ES-I3 (cell line): Measurements from ENCODE around the gene ANKRD40CL.
"Not testable (repeated sequence)": the region's sequence is repeated elsewhere in the genome, so short reads cannot be mapped to it uniquely, and the experiment has no call there.

Experiments
- H3K36me3 ChIP-seq: 2 replicates; pipeline ENCODE4 v1.6.1; 2013; ENCODE audit warnings: mild to moderate bottlenecking, low read length, control low read depth, moderate library complexity; ENCODE audit not compliant: insufficient read depth
- H3K4me1 ChIP-seq: 2 replicates; pipeline ENCODE4 v1.6.1; 2013; ENCODE audit warnings: mild to moderate bottlenecking, control low read depth, low read length; ENCODE audit not compliant: insufficient read depth
- H3K9ac ChIP-seq: 2 replicates; pipeline ENCODE4 v1.6.1; 2013; ENCODE audit warnings: low read depth, mild to moderate bottlenecking, low read length, moderate library complexity
- H3K9me3 ChIP-seq: 2 replicates; pipeline ENCODE4 v1.6.1; 2013; ENCODE audit warnings: mild to moderate bottlenecking, low read length, moderate library complexity; ENCODE audit not compliant: control insufficient read depth, insufficient read depth

ANKRD40CL gene, protein sequence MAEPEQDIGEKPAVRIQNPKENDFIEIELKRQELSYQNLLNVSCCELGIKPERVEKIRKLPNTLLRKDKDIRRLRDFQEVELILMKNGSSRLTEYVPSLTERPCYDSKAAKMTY

DNA sequence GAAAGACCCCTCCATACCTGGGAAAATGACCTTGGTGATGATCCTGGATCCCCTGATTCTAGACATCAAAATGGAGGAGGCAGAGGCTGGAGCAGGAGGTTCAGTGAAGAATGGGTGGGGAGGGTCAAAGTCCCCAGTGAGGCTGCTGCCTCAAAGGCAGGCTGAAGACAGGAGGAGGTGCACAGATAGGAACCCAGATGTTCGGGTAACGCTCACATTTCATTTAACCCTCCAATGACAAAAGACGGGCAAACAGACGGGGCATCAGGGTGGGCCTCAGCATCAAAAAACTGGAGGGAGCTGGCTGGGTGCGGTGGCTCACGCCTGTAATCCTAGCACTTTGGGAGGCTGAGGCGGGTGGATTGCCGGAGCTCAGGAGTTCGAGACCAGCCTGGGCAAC lies at the start of gene ANKRD40CL:
ANKRD40CL (minus strand) TSS at position 73 of the 400 bp plus-strand sequence. CDS start 605 bp downstream, outside the sequence.
- Histone ChIP-seq H3K4me1 (peaks cover 17% of the 10 kb centered on the region), H3K9ac (no peak within 1 kb of the TSS), H3K36me3 (no peaks in the 10 kb centered on the region), H3K9me3 (no peaks in the 10 kb centered on the region)

DNA sequence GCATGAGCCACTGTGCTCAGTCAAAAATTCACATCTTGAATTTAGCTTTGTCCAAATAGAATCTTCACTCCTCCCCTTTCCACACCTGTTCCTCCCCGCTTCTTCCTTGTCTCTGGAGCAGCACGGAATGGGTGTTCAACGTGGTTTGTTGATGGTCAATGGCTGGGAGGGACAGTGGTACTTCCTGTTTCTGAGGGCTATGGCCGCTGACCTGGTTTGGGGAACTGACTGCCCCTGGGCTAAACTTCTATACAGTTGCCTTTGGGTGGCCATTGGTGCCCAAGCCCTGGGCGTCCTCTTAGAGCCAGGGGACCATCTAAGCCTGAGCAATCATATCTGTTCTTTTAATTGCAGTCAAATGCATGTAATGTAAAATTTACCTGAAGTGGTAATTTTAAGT lies 49.0 kb upstream of the ANKRD40CL start:
- no peaks in the 10 kb centered on the region for H3K9me3 ChIP-seq
- no peaks in the 10 kb centered on the region for H3K36me3 ChIP-seq
- H3K9ac ChIP-seq, result no peak overlapping the region

DNA sequence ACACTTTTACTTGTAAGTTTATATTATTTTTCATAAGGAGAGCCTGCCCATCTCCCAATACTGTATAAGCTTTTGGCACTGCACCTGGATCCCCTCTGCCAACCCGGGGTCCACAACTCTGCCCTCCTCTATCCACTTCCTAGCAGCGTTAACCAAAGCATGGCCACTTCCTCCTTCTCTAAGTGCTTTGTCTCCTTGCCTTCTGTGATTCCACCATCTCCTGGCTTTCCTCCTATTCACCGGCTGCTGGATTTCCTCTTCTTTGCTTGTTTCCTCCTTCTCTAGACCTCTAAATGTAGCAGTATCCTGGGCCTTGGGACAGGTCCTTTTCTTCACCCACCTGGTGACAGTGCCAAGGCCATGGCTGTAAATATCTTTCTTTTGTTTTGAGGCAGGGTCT lies 48.1 kb upstream of the ANKRD40CL start:
- Histone ChIP-seq H3K36me3 (no peaks in the 10 kb centered on the region), H3K9ac (no peak overlapping the region), H3K4me1 (peaks cover 11% of the 10 kb centered on the region), H3K9me3 (no peaks in the 10 kb centered on the region)

More for the DNA sequence above, 49.0 kb upstream of the ANKRD40CL start:
- peaks cover 11% of the 10 kb centered on the region for H3K4me1 ChIP-seq

DNA sequence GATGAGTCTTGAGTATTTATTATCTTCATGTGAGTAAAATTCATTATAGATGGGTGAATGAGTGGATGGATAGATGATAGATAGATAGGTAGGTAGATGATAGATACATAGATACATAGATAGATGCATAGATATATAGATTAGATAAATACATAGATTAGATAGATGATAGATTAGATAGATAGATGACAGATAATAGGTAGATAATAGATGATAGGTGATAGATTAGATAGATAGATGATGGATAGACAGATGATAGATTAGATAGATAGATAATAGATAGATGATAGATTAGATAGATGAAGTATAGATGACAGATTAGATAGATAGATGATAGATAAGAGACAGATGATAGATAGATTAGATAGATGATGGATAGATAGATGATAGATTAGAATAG lies 46.3 kb upstream of the ANKRD40CL start:
- Histone ChIP-seq H3K9me3 (no peaks in the 10 kb centered on the region), H3K9ac (no peak overlapping the region), H3K36me3 (no peaks in the 10 kb centered on the region), H3K4me1 (peaks cover 11% of the 10 kb centered on the region)

DNA sequence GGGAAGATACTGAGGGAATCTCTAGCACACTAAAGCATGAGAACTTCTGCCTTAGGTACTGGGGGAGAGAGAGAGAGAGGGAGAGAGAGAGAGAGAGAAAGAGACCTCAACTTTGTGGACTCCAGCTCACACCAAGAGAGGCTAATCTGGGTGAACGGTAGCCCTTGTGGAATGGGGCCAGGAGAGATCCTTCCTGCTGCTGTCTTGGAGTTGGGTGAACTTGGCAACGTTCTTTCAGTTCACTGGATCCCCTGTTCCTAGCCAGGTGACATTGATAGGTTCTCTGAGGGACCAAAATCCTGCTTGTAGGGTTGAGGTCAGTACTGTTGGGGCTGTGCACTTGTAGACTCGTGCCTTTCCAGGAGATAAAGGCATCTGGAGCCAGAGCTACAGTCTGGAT lies 41.6 kb upstream of the ANKRD40CL start:
- H3K36me3 ChIP-seq, result no peaks in the 10 kb centered on the region
- no peaks in the 10 kb centered on the region for H3K9me3 ChIP-seq
- no peak overlapping the region for H3K9ac ChIP-seq
- no peaks in the 10 kb centered on the region for H3K4me1 ChIP-seq

DNA sequence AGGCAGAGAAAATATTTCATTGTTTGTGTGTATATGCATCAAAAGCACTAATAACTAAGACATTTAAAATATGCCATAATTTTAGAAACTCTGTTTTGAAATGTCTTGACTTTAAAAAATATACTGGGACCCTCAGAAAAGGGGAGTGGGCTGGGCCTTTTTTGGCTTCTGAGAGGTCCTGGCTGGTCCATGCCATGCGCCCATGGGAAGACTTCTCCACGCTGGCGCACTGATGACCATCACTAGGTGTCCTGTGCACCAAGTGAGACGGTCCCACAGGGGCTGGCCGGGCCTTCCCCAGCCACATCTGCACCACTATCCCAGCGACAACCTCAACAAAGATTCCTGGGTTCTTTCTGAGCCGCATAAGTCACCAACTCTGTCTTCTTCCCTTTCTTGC lies 41.1 kb upstream of the ANKRD40CL start:
- Histone ChIP-seq H3K9ac (no peak overlapping the region), H3K36me3 (no peaks in the 10 kb centered on the region), H3K4me1 (no peaks in the 10 kb centered on the region; the same call in 1 of the 2 replicates), H3K9me3 (no peaks in the 10 kb centered on the region)

DNA sequence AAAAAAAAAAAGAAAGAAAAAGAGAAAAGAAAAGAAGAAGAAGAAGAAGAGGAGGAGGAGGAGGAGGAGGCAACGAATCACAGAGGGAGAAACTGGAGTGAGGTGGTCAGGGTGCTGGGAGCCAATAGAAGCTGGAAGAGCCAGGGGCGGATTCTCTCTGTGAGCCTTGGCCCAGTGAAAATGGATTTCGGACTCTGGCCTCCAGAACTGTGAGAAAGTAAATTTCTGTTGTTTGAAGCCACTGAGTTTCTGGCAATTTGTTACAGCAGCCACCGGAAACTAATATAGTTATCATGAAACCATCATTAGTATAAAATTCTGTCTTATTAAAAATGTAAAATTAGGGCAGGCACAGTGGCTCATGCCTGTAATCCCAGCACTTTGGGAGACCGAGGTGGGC lies 40.4 kb upstream of the ANKRD40CL start:
- no peaks in the 10 kb centered on the region; the same call in 1 of the 2 replicates for H3K4me1 ChIP-seq
- H3K36me3 ChIP-seq, result no peaks in the 10 kb centered on the region
- no peak overlapping the region for H3K9ac ChIP-seq
- H3K9me3 ChIP-seq, result no peaks in the 10 kb centered on the region

DNA sequence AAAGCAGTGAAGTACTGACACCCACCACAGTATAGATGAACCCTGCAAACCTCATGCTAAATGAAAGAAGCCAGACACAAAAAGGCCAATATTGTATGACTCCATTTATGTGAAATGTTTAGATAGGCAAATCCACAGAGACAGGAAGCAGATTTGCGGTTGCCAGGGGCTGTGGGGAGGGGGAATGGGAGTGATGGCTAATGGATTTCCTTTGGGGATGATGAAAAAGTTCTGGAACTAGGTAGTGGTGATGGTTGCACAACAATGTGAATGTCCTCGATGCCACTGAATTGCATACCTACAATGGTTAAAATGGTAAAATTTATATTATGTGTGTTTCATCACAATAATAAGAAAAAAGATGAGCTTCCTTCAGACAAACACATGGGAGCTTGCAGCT lies 39.7 kb upstream of the ANKRD40CL start:
- no peaks in the 10 kb centered on the region; the same call in 1 of the 2 replicates for H3K4me1 ChIP-seq
- no peak overlapping the region for H3K9ac ChIP-seq
- no peaks in the 10 kb centered on the region for H3K36me3 ChIP-seq
- H3K9me3 ChIP-seq, result no peaks in the 10 kb centered on the region

DNA sequence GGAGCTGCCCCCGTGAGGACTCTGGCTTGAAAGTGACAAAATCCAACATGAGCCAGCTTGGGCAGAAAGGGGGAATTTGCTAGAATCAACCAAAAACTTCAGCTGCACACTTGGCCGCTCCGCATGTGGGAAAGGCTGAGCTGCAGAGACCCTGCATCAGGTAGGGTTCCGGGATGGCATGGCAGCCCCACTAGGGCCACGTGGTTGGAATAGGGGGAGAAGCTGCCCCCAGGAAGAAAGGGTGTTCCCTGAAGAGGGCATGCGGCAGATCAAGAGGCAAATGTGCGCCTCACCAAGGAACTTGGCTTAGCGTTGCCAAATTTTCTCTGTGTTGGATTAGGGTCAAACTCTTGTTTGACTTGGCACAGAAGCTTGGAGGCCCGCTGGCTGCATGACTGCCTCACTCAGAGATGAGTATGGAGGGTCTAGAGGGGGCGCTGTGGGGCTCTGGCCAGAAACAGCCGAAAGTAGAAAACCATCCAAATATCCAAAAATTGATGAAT lies 38.9 kb upstream of the ANKRD40CL start:
- Histone ChIP-seq H3K9ac (no peak overlapping the region), H3K9me3 (no peaks in the 10 kb centered on the region), H3K4me1 (no peaks in the 10 kb centered on the region; the same call in 1 of the 2 replicates), H3K36me3 (no peaks in the 10 kb centered on the region)

DNA sequence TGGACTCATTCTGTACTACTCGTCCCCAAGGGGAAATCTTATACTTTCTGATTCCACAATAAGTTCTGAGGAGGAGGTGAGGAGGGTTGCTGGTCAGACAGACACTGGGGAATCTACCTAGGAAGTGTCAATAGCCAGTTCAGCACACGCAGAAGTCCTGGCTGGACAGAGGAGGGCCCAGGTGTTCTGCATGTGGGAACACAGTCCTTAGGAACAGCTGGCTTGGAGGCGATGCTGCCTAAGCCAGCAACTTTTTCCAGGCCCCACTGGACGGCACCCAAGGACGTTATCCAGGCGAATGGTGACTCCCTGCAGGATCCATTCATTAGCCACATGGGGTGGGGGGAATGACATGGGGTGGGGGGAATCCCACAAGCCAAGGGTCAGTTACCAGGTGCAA lies 38.2 kb upstream of the ANKRD40CL start:
- H3K9me3 ChIP-seq, result no peaks in the 10 kb centered on the region
- no peaks in the 10 kb centered on the region; the same call in 1 of the 2 replicates for H3K4me1 ChIP-seq
- no peak overlapping the region for H3K9ac ChIP-seq
- H3K36me3 ChIP-seq, result no peaks in the 10 kb centered on the region

DNA sequence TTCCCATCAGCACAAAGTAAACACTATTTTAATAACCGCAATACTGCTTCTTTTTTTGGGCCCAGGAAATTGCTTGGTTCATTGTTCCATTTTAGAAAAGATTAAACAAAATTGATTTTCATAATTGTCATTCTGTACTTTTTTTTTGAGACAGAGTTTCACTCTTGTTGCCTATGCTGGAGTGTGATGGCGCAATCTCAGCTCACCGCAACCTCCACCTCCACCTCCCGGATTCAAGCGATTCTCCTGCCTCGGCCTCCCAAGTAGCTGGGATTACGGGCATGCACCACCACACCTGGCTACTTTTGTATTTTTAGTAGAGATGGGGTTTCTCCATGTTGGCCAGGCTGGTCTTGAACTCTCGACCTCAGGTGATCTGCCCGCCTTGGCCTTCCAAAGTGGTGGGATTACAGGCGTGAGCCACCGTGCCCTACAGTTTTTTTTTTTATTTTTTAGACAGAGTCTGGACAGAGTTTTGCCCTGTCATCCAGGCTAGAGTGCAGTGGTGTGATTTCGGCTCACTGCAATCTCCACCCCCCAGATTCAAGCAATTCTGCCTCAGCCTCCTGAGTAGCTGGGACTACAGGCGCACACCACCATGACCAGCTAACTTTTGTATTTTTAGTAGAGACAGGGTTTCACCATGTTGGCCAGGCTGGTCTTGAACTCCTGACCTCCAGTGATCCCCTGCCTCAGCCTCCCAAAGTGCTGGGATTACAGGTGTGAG lies 37.6 kb upstream of the ANKRD40CL start:
- not testable (repeated sequence) for H3K9me3 ChIP-seq, H3K9ac ChIP-seq, H3K36me3 ChIP-seq, H3K4me1 ChIP-seq

DNA sequence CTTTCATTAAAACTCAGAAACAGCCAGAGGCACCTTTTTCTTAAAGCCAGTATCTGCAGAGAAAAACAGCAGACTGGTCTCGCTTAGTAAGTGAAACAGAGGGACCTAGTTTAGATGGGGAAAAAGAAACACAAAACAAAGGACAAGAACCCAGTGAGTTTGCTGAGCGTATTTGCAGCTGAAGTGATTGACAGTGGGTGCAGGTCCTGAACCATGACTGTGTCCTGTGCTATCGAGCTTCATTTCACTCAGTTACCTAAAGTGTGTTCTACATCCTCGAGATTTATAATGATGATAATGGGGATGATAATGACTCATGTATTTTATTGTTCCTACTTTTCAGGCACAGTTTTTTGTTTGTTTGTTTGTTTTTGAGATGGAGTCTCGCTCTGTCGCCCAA lies 36.4 kb upstream of the ANKRD40CL start:
- Histone ChIP-seq H3K9me3 (no peaks in the 10 kb centered on the region), H3K4me1 (peaks cover 3% of the 10 kb centered on the region; the same call in 1 of the 2 replicates), H3K36me3 (no peaks in the 10 kb centered on the region), H3K9ac (no peak overlapping the region)

DNA sequence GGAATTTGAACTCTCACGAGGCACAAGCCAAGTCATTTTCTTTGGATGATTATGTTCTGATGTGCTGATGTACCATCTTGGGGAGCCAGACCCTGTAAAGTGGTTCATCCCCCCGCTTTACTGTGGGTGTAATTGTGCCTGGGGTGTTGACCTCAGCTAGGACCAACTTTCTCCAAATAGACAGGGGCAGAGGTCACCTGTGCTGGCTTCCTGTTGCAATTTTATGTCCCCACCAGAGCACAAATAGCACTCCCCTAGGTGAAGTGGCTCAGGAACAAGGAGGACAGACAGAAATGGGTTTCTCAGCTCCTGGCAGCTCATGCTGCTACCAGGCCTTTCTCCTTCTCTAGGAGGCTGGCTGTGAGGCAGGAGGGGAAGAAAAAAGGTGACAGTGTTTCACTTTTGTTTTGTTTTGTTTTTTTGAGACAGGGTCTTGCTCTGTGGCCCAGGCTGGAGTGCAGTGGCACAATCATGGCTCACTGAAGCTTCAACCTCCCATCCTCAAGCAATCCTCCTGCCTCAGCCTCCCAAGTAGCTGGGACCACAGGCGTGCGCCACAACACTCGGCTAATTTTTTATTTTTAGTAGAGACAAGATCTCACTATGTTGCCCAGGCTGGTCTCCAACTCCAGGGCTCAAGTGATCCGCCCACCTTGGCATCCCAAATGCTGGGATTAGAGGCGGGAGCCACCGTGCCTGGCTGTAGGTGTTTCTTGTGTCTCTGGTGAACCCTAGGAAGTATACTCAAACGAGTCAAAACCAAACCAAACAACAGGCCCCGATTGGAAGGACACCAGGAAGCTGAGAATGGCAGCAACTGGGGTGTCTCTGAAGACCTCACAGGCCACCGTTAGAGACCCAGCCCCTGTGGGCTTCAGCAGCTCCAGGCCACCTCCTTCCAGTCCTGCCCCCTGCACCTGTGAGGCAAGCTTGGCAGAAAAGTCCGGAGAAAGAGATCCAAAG lies 35.6 kb upstream of the ANKRD40CL start:
- Histone ChIP-seq H3K9me3 (no peaks in the 10 kb centered on the region), H3K36me3 (no peaks in the 10 kb centered on the region), H3K9ac (no peak overlapping the region), H3K4me1 (peaks cover 8% of the 10 kb centered on the region; the same call in 1 of the 2 replicates)

DNA sequence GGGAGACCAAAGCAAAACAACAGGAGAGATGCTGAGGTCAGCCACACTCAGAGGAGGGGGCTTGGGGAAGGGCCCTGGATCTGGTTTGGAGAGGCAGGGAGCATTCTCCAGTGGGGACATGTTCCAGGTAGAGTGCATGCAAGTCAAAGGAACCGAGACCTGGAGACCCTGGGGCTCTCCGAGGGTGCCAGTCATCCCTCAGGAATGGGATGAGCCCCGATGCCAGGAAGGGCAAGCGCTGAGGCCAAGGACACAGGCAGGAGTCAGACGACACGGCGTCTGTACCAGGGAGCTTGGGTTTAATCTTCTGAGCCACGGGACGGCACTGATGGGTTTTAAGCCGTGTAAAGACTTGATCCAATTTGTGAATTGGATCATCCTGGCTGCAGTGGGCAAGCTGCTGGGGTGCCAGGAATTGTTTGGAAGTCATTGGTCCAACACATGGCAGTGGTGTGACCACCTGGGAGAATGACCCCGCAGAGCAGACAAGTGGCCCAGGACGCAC lies 32.9 kb upstream of the ANKRD40CL start:
- Histone ChIP-seq H3K36me3 (no peaks in the 10 kb centered on the region), H3K9ac (no peak overlapping the region), H3K9me3 (no peaks in the 10 kb centered on the region), H3K4me1 (peaks cover 8% of the 10 kb centered on the region; the same call in 1 of the 2 replicates)
